Stimulated activated CD4-positive, alpha-beta T cell treated with anti-CD3 and anti-CD28 coated beads, Interleukin-4, amount 100 ng/mL, for 1 hour (primary cell): ENCODE results near the gene PMEL.

ENCODE experiments used
- DNase-seq: peaks from one replicate; pipeline ENCODE4 v3.0.0-alpha.2; 2020

Gene PMEL

GRCh38 chr12:55912908-55913307, 52.9 kb downstream of the PMEL start:
- no peak for DNase-seq

GRCh38 chr12:55909513-55909884, 56.3 kb downstream of the PMEL start:
- no peak for DNase-seq

- no peak for DNase-seq
Measured at GRCh38 chr12:55908726-55909512, 56.9 kb downstream of the PMEL start.

GRCh38 chr12:55906056-55906455, 59.8 kb downstream of the PMEL start:
- DNase-seq, result no peak
